Astrocyte (in vitro differentiated cells and primary cell): Measurements from ENCODE around the gene CRYL1.

Experiments used
- CTCF ChIP-seq: IDR thresholded peaks from 2 replicates; pipeline ENCODE4 v1.5.1; 2011; ENCODE audit warnings: low read depth, mild to moderate bottlenecking, inconsistent platforms, low read length, moderate library complexity; ENCODE audit not compliant: insufficient read depth
- EZH2 ChIP-seq: IDR thresholded peaks from 2 replicates; pipeline ENCODE4 v1.6.1; 2012; ENCODE audit warnings: mild to moderate bottlenecking, low read length, inconsistent platforms; ENCODE audit not compliant: insufficient read depth

GRCh38 chr13:20462921-20463320 is 62.7 kb downstream of the CRYL1 start:
- TF ChIP-seq CTCF = no peak
- TF ChIP-seq EZH2 = no peak
